NK-92 treated with Interleukin-12 subunit alpha and Interleukin-12 subunit beta, amount 100 ng/mL, for 24 hours (cell line): Measurements from ENCODE around the gene GPT2.

Source experiments
- DNase-seq: peaks from one replicate; lab custom pipeline; 2025; lab: John Stamatoyannopoulos, UW

Gene GPT2

DNA sequence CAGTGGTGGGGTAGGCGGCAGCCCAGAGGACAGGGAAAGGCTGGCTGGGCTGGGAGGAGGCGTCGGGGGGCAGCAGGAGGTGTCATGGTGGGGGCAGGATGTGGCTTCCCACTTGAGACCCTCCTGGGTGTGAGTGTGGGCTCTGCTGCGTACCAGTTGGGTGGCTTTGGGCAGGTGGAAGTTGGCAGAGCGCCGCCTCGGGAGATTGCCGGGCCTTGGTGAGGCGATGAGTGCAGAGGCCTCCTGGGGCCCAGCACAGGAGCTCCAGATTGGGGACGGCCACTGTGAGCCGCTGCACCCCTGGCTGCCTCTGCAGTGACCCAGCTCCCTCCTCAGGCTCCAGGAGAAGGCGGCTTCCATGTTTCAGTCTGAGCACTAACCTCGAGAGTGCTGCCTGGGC lies 13.8 kb downstream of the GPT2 start:
- no peak for DNase-seq

DNA sequence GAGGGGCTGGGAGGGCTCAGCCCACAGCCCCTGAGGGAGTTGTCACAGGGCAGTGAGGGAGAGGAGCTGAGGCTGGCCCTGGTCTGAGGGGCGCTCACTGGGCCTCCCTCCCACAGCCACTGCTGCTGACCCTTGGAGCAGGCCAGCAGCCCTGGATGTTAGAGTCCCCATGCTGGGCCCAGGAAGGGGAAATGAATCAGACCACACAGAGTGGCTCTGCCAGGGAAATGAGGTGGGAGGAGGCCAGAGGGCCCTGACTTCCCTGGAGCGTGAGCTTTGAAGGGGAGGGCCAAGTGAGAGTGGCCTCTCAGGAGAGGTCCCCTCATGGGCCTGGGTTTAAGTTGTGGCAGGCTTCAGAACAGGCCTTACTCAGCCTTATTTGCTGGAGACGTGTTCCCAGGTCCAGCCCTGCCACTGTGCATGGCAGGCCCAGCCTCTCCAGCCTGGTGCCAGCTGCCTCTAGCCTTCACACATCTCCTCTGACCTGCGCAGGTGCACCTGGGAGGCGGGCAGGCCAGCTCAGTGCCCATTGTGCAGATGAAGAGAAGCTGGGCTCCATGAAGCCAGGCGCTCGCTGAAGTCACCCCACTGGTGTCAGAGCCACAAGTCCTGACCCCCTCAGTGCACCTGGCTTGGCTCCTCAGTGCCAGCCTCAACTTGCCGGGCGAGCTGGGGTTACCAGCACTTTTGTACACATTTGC lies 15.4 kb downstream of the GPT2 start:
- DNase-seq = no peak

DNA sequence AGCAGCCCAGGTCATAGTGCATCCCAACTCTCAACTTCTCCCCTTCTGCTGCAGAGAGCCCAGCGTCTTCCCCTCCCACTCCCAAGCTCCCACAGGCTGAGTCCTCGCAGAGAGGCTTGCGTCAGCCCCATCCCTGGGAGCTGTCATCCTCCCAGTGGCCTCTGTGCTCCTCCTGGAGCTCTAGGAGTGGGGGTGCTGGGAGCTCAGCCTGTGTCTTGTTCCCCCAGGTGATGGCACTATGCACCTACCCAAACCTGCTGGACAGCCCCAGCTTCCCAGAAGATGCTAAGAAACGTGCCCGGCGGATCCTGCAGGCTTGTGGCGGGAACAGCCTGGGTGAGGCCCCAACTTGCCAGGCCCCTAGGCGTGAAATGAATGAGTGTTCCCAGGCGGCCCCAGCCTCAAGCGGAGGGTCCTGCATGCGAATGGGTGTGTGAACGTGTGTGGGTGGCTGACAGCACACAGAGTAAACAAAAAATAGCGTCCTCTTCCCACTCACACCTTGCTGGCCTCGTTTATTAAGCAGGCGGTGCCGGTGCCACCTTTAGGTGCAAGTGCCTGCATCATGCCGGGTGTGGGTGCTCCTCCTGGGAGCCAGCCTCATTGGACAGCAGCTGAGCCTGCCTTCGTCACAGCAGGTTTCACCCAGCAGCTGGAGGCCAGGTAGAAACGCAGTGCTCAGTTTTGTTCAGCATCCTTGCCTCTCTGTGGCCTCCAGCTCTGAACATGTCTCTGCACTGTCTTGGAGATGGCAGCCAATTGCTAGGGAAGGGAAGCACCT lies 16.5 kb downstream of the GPT2 start:
- DNase-seq = no peak

DNA sequence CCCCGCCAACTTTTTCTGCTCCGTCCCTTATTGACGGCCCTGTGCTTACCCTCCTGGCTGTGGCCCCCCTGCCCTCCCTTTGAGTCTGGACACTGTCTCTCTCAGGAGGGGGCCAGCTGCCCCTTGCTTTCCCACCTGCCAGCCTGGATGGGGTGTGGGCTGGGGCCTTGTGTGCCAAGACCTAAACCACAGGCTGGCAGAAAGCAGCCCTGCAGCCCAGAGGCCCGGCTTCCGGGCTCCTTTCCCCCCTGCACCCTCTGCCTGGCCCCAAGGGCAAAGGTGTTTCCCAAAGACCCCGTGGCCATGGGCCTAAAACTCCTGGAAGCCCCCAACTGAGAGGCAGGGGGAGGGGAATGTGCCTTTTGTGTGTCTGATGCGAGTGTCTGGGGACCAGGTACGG lies 17.5 kb downstream of the GPT2 start:
- no peak for DNase-seq

DNA sequence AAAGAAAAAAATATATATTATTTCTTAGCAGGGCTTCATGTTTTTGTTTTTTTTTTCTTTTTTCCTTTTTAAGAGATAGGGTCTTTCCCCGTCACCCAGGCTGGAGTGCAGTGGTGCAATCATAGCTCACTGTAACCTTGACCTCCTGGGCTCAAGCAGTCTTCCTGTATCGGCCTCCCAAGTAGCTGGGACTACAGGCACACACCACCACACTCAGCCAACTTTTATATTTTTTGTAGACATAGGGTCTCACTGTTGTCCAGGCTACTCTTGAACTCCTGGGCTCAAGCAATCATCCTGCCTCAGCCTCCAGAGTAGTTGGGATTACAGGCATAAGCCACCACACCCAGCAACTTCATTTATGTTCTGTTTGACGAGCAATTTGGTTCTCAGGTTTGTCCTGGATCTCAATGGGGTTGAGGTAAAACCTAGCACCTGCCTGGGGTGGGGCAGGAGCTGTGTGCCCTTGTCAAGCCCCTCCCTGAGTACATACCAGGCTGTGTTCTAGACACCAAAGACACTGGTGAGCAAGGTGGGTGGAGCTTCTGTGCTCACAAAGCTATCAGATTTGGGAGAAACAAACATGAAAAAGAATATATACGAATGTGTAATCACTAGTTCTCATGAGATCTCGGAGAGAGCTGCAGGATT lies 19.2 kb downstream of the GPT2 start:
- DNase-seq = no peak

DNA sequence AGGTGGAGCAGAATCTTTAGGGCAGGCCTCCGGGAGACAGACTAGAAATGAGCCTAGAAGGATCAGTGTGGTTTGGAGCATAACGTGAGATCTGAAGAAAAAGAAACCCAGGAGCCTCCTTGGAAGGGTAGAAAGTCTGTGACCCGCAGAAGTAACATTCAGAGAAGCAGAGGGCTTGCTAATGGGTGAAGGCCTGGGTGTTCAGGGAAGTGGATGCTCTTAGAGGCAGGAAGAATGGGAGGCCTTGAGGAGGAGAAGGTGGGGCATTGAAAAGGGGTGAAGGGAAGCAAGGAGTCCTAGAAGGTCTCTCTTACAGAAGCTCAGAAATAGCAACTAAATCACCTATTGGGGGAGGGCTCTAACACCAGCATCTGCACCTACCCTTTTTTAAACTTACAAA lies 20.3 kb downstream of the GPT2 start:
- no peak for DNase-seq

DNA sequence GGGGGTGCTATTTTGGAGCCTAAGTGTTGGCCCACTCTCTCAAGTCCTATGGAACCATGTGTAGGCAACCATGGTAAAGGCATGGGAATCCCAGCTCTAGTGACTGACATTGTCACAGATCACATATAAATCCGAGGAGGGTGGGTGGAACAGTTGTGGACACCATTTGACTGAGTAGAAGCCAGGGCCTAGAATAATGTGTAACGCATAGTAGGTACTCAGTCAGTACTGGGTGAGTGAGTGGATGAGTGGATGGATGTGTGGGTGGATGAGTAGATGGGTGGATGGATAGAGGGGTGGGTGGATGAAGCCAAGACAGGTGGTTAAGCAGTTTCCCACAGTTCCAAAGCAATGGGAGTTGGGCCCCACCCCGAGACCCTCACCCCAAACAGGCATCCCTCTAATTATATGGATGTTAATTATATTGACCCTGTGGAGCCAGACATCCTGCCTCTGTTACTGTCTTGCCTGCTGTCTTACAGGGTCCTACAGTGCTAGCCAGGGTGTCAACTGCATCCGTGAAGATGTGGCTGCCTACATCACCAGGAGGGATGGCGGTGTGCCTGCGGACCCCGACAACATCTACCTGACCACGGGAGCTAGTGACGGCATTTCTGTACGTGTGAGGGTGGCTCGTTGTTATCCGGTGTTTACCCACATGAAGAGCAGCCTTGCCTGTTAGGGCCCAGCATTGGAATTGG lies 22.3 kb downstream of the GPT2 start:
- DNase-seq = no peak

DNA sequence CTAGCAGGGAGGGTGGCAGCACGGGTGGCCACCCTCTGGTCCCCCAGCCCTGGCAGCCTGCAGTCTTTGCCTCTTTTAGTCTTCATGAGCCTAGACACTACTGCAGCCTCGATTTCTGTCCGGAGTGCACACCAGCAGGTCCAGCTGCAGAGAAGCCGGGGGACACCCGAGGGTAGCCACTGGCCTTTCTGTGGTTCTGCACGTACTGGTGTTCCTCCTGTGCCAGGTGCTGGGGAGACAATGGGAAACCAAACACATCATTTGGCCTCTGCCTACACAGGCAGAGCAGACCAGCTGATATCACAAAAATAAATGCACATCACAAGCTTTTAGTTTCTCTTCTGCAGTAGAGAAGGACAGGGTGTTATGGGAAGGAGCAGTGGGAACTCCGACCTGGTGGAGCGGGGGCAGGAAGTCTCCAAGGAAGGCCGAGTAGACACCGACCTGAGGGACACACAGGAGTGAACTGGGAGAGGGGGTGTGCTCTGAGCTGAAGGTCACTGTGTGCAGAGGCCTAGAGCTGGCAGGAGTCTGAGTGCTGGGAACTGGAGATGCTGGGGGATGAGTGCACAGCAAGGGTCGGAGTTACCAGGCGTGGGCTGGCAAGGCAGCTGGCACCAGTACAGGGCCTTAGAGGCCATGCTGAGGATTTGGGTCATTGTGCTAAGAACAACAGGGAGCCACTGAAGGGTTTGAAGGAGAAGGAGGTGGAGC lies 23.1 kb downstream of the GPT2 start:
- no peak for DNase-seq

DNA sequence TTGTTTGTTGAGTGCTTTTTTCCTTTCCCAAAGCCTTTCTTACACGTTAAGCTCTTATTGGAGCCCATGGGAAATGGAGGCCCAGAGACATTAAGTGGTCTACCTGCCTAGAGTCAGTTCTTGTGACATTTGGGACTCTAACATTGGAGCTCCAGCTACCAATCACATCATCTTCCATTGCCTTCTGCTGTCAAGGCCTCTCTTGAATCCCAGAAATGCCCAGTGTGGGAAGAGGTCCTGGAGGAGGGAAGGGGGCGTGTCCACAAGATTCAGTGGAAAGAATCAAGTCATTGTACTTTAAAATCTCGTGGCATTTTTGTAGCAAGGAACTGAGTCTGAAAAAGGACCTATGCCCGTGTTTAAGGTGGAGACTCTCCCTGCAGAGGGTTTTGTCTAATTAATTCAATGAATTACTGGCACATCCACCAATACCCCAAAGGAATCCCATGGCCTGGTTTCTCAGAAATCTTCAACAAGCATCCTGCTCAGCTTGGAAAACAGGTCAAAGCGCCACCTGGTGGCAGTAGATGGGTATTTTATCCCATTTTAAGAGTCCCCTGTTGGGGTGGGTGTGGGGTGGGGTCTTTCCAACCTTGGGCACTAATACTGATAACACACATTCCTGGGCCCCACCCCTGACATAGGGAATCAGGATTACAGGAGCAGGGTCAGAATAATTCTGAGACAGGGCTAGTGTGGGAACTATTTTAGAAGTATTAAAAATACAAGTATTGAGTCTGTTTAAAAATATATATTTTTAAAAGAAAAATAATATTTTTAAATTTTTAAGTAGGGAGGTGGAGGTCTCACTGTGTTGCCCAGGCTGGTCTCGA lies 24.6 kb downstream of the GPT2 start:
- DNase-seq = peak; percentile 14

DNA sequence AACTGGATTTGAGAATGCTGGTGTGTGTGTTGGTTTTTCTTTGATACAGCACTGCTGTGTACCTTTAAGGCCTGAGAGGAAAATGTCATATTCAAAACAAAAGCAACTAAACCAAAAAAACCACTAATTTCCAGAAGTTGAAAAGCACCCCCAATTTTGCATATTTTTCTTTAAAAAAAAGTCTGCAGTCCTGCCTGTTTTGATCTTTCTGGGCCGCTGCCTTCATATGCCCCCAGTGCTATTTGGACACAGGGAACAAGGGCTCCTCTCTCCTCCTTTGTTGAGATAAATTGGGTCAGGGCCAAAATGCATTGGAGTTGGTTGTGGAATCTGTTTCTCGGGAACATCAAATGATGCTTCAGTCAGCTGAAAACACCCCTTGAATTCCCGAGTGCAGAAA lies 26.9 kb downstream of the GPT2 start:
- DNase-seq = no peak

DNA sequence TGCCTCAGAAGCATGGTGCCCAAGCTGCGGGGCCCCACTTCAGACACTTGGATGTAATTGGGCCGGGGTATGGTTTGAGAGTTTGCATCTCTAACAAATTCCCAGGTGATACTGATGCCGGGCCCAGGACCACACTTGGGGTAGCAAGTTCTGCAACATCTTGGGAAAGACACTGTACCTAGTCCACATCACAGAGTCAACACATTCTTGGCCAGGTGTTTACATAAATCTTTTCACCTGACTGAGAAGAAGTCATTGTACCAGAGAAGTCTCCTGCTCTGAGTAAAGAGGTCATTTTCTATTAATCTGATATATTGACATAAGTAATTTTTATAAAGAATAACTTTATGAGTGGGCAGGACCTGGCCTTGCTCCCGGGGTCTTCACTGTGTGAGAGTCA lies 27.5 kb downstream of the GPT2 start:
- no peak for DNase-seq

DNA sequence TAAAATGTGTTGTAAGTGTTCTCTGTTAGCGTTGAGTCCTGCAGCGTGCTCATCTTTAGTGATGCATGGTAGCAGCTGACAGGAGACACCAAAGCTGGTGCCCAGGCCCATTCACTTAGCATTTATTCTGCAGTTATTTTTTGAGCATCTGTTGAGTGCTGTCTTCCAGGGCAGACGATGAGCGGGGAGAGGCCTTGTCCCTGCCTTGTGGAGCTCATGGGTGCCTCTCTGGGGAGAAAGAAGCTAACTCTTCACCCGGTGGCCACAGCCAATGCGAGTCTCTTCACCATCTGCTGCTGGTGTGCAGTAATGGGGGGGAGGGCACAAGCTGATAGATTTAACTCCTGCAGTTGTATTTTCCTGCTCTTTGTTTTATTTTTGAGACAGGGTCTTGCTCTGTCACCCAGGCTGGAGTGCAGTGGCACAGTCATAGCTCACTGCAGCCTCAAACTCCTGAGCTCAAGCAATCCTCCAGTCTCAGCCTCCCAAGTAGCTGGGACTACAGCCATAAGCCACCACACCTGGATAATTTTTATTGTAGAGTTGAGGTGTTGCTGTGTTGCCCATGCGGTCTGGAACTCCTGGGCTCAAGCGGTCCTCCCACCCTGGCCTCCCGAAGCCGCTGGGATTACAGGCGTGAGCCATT lies 30.5 kb downstream of the GPT2 start:
- DNase-seq = no peak

DNA sequence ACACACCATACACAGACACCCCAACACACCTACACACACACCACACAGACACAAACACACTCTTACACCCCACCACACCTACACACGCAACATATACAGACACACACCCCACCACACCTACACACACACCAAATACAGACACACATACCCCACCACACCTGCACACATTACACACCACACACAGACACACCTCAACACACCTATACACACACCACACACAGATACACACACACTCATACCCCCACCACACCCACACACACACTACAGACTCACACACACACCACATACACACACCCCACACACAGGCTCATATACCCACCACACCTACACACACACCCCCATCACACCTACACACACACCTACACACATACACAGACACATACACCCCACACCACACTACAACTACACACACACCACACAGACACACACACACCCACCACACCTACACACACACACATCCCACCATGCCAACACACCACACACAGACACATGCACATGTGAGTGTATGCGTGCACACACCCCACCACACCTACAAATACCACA lies 31.4 kb downstream of the GPT2 start:
- DNase-seq = no peak

DNA sequence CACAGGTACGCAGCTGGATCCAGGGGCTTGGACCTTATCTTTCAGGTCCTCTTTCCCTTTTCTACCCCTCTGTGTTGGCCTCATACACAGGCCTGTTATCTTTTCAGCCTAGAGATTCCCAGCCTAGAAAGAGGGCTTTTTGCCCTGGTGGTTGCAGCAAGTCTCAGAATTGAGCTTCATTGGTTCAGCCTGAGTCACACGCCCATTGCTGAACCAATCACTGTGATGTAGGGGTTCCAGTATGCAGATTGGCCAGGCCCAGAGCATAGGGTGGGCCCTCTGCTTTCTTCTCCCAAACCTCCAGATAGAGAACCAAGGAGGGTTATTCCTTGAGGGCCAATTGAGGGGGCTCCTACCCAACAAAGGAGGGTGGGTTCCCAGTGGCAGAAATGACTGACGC lies 32.8 kb downstream of the GPT2 start:
- no peak for DNase-seq

DNA sequence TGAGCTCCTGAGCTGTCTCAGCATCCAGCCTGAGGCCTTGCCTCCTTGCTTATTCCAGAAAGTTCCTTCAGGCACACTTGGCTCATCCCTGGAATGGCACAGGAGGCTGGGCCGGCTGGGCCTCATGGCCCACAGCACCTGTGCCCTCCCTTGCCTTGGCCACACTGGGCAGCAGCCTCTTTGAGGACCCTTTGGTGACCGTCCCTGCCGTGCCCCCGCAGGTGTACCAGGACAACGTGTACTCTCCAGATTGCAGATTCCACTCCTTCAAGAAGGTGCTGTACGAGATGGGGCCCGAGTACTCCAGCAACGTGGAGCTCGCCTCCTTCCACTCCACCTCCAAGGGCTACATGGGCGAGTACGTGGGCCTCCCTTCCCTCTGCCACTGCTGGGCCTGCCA lies 34.2 kb downstream of the GPT2 start:
- no peak for DNase-seq

DNA sequence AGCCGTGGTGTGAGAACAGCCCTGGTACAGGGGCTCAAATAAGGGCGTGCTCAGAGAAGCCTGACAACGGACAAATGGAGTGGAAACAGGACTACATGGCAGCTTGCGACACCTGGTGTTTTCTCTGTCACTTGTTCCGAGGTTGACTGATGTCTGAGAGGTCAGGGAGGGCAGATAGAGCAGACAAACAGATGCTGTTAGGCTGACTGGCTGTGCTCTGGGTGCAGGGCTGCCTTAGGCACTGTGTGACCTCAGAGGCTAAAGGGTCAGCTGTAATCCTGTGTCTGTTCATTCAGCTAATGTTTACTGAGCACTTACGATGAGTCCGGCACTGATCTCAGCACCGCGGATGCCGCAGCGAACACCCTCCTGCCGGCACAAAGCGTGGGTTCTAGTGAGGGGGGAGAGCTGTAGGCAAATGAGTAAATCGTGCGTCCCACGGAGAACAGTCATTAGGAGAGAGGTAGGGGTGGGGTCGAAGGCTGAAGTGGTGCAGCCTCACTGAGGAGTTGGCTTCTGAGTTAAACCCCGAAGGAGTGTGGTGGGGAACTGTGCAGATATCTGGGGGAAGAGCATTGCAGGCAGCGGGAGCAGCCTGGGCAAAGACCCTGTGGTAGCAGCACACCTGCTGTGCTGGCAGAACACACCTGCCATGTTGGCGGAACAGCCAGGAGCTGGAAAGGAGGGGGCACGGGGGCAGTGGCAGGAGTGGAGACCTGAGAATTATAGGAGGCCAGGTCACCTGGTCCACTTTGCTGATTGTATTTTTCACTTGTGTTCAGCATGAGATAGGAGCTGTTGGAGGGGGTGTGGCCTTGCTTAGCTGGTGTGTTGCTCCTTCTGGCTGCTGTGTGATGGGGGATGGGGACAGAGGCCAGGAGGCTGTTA lies 35.0 kb downstream of the GPT2 start:
- no peak for DNase-seq

DNA sequence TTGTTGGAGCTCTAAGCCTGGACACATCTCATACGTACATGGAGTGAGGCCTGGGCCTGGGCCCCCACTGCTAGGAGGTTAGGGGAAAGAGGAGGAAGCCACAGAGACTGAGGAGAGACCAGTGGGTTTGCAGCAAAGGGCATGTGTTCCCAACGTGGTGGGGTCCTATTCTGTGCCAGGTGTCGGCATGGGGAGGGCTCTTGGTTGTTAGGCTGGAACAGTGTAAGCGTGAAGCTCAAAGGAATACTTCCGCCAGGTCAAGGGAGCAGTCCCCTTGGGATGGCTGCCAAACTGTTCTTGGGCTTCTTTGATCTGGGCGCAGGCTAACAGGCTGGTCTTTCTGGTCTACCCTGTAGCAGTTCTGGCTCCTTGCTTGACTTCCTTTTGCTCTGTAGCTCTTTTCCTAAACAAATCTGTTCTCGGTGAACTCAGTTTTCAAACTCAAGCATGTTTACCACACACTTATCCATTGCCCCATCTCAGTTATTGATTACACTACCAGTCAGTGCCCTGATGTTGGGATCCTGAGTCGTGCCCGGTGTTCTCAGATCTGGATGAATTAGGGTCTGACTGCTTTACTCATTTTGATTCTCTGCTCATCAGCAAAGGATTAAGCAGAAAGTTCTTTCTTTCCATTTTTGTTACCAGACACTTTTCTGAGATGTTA lies 36.4 kb downstream of the GPT2 start:
- DNase-seq = no peak

DNA sequence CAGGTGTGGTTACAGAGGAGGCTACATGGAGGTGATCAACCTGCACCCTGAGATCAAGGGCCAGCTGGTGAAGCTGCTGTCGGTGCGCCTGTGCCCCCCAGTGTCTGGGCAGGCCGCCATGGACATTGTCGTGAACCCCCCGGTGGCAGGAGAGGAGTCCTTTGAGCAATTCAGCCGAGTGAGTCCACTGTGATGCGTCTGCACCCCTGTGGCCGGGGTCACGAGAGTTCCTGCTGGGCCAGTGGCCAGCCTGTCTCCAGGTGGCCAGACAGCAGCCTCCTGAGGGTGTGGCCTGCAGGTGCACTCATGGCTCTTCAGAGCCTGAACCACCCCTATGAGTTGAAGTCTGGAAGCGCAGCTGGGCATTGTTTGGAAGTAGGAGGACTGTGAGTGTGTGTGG lies 38.1 kb downstream of the GPT2 start:
- DNase-seq = no peak
